ENCODE data around the gene RUNX3.

RUNX3 gene

DNA sequence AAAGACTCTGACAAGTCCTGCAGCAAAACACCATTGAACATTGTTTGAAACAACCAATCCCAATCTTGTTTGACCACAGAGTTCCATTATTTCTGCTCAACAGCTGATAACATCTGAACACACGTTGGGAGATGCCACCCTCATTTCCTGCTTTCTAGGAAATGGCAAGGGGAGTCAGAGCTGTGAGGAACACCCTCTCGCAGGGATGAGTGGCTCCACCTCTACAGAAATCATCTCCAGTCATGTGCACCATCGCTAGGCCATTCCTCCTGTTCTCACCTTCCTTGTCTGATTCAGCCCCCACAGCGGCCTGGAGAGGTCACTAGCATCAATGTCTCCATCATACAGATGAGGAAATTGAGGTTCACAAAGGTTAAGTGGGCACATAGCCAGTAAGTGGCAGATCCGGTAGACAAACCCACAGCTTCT, 22.4 kb upstream of the RUNX3 start:
- Histone ChIP-seq H3K9me3 (ENCODE audit: low read length) (no peaks in the 10 kb centered on the region), H3K9ac (ENCODE audit: low read length) (no peak overlapping the region), H3K27ac (ENCODE audit: low read depth, low read length) (no peak overlapping the region), H3K36me3 (ENCODE audit: insufficient read depth, low read length) (no peaks in the 10 kb centered on the region), H3K4me3 (ENCODE audit: low read depth in 1 of 2, low read length in 2 of 2) (no peak overlapping the region), H3K4me1 (ENCODE audit: insufficient read depth, low read length) (no peaks in the 10 kb centered on the region), H3K27me3 (ENCODE audit: control insufficient read depth in 1 of 2, insufficient read depth in 2 of 2, low read length in 2 of 2) (no peaks in the 10 kb centered on the region)

DNA sequence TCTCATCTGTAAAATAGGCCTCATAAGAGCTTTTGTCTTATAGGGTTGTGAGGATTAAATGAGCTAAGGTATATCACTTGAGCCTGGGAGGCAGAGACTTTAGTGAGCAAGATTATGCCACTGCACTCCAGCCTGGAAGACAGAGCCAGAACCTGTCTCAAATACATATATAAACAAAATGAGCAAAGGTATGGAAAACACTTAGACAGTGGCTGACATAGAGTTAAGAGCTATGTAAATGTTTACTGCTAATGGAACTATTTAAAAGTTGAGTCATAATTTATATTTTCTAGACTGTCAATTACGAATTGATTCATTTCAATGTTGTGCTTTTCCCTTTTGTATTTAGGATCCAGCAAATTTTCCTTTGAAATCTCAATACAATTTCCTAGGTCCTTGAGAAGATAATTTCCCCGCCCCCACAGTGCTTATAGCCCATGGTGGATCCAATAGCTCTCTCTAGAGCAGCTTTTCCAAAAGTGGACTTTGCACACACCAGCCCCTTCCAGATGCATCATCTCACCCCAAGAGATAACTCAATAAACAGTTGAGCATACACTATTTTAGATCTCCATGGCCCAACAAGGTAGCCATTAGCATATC, 21.8 kb upstream of the RUNX3 start:
- no peak overlapping the region for H3K9ac ChIP-seq (ENCODE audit: low read length)
- H3K27me3 ChIP-seq (ENCODE audit: control insufficient read depth in 1 of 2, insufficient read depth in 2 of 2, low read length in 2 of 2) = no peaks in the 10 kb centered on the region
- H3K36me3 ChIP-seq (ENCODE audit: insufficient read depth, low read length) = no peaks in the 10 kb centered on the region
- H3K4me1 ChIP-seq (ENCODE audit: insufficient read depth, low read length) = no peaks in the 10 kb centered on the region
- no peak overlapping the region for H3K4me3 ChIP-seq (ENCODE audit: low read depth in 1 of 2, low read length in 2 of 2)
- H3K9me3 ChIP-seq (ENCODE audit: low read length) = no peaks in the 10 kb centered on the region
- H3K27ac ChIP-seq (ENCODE audit: low read depth, low read length) = no peak overlapping the region

GRCh38 chr1:24951337-24951736, 21.3 kb upstream of the RUNX3 start:
- Histone ChIP-seq H3K27me3 (ENCODE audit: control insufficient read depth in 1 of 2, insufficient read depth in 2 of 2, low read length in 2 of 2) (no peaks in the 10 kb centered on the region), H3K4me3 (ENCODE audit: low read depth in 1 of 2, low read length in 2 of 2) (no peak overlapping the region), H3K27ac (ENCODE audit: low read depth, low read length) (no peak overlapping the region), H3K9me3 (ENCODE audit: low read length) (no peaks in the 10 kb centered on the region), H3K9ac (ENCODE audit: low read length) (no peak overlapping the region), H3K4me1 (ENCODE audit: insufficient read depth, low read length) (no peaks in the 10 kb centered on the region), H3K36me3 (ENCODE audit: insufficient read depth, low read length) (no peaks in the 10 kb centered on the region)

- H3K27me3 ChIP-seq (ENCODE audit: control insufficient read depth in 1 of 2, insufficient read depth in 2 of 2, low read length in 2 of 2) = no peaks in the 10 kb centered on the region
- no peaks in the 10 kb centered on the region for H3K4me1 ChIP-seq (ENCODE audit: insufficient read depth, low read length)
- no peak overlapping the region for H3K4me3 ChIP-seq (ENCODE audit: low read depth in 1 of 2, low read length in 2 of 2)
- no peaks in the 10 kb centered on the region for H3K36me3 ChIP-seq (ENCODE audit: insufficient read depth, low read length)
- no peak overlapping the region for H3K9ac ChIP-seq (ENCODE audit: low read length)
- H3K9me3 ChIP-seq (ENCODE audit: low read length) = no peaks in the 10 kb centered on the region
- H3K27ac ChIP-seq (ENCODE audit: low read depth, low read length) = no peak overlapping the region
Measured at GRCh38 chr1:24949331-24949881, 19.3 kb upstream of the RUNX3 start.

DNA sequence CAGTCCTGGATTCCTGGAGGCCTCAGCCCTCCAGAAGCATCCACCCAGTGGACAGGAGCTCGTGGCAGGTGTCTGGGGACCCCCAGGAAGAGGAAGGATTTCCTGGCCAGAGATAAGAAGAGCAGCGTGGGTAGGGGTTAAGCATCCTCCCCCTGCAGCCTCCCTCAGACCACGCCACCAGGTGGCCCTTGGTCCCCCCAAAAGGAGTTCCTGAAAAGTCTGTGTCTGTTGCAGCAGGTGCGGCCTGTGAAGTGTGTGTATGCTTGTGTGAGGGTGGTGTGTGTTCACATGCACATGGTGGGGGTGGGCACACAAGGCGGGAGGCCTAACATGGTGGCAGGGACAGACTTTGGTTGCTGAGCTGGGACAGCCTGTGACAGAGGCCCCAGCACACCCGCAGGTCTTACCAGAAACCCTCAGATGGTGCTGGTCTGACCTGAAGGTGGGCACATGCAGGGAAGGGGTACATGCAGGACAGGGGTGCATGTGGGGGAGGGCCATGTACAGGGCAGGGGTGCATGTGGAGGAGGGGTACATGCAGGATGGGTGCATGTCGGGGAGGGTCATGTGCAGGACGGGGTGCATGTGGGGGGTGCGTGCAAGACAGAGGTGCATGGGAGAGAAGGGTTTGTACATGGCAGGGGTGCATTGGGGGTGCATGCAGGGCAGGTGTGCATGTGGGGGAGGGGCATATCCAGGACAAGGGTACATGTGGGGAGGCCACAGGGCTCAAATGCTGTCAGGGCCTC, 18.2 kb upstream of the RUNX3 start:
- Histone ChIP-seq H3K27me3 (ENCODE audit: control insufficient read depth in 1 of 2, insufficient read depth in 2 of 2, low read length in 2 of 2) (no peaks in the 10 kb centered on the region), H3K9ac (ENCODE audit: low read length) (no peak overlapping the region), H3K27ac (ENCODE audit: low read depth, low read length) (no peak overlapping the region), H3K4me1 (ENCODE audit: insufficient read depth, low read length) (no peaks in the 10 kb centered on the region), H3K9me3 (ENCODE audit: low read length) (no peaks in the 10 kb centered on the region), H3K4me3 (ENCODE audit: low read depth in 1 of 2, low read length in 2 of 2) (no peak overlapping the region), H3K36me3 (ENCODE audit: insufficient read depth, low read length) (no peaks in the 10 kb centered on the region)

DNA sequence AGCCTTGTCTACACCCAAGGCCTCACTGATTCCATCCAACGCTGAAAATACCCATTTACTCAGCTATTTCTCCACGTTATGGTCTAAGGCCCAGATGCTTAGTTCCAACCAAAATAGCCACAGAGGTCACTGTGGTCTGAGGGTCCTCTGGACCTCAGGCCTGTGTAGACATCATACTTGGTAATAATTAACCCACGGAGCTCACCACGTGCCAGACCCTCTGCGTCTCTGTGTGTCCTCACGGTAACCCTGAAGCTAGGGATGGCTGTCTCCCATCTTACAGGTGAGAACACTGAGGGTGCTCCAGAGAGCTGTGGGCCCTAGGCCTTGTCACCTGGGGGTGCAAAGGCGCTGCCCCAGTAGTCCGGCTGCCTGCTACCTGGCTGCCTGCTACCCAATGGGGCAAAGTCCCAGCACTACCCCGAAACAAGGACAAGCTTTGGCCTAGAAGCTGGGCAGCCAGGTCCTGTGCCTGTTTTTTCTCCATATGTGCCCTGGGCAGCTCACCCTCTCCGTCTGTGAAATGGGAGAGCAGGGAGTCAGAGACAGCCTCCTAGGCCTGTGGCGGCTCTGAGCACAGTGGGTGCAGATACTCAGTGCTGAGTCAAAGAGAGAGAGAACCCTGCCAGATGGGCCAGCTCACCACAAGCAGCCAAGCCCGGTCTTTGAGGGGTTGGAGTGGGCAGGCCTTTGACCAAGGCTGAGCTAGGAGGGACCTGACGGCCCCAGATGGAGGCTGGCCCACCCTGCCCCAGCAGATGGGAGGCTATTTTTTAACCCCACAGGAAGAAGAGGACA, 17.0 kb upstream of the RUNX3 start:
- Histone ChIP-seq H3K36me3 (ENCODE audit: insufficient read depth, low read length) (no peaks in the 10 kb centered on the region), H3K9me3 (ENCODE audit: low read length) (no peaks in the 10 kb centered on the region), H3K27me3 (ENCODE audit: control insufficient read depth in 1 of 2, insufficient read depth in 2 of 2, low read length in 2 of 2) (no peaks in the 10 kb centered on the region), H3K27ac (ENCODE audit: low read depth, low read length) (no peak overlapping the region), H3K4me3 (ENCODE audit: low read depth in 1 of 2, low read length in 2 of 2) (no peak overlapping the region), H3K4me1 (ENCODE audit: insufficient read depth, low read length) (no peaks in the 10 kb centered on the region), H3K9ac (ENCODE audit: low read length) (no peak overlapping the region)

DNA sequence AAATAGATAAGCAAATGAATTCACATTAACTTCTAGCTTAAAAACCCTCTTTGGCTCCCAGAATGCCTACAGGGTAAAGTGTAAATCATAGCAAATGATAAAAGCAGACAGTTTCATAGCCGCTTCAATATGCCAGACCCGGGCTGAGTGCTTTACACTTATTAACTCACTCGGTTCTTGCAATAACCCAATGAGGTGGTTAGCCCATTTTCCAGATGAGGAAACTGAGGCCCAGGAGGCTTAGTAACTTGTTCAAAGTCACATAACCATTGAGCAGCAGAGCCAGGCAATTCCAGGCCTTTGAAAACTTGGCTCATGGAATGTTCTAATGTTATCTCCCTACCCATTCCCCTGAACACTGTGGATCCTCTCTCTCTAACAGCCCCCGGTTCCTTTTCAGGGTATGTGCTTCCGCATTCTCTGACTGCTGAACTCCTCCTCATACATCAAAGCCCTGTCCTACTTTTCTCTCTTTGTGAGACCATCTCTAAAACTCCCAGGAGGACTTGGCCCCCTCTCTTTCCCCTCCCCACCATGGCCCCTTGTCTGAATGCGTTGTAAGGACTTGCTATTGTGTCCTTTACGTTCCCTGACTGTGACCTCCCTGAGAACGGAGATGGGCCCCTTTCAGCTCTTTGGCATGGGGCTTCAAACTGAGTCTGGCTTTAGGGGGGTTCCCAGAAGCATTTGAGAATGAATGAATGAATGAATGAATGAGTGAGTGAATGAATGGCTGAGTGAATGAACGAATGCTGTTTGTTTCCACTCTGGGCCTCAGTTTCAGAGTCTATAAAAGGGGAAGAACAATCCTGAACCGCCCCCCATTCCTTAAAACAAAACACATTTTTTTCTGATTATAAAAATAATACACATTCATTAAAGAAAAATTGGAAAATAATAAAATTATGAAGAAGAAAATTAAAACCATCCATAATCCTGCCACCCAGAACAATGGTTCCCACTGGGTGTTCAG, 15.6 kb upstream of the RUNX3 start:
- Histone ChIP-seq H3K9ac (ENCODE audit: low read length) (no peak overlapping the region), H3K9me3 (ENCODE audit: low read length) (no peaks in the 10 kb centered on the region), H3K4me3 (ENCODE audit: low read depth in 1 of 2, low read length in 2 of 2) (no peak overlapping the region), H3K27ac (ENCODE audit: low read depth, low read length) (no peak overlapping the region), H3K4me1 (ENCODE audit: insufficient read depth, low read length) (no peaks in the 10 kb centered on the region), H3K27me3 (ENCODE audit: control insufficient read depth in 1 of 2, insufficient read depth in 2 of 2, low read length in 2 of 2) (no peaks in the 10 kb centered on the region), H3K36me3 (ENCODE audit: insufficient read depth, low read length) (no peaks in the 10 kb centered on the region)

- Histone ChIP-seq H3K27me3 (ENCODE audit: control insufficient read depth in 1 of 2, insufficient read depth in 2 of 2, low read length in 2 of 2) (no peaks in the 10 kb centered on the region), H3K27ac (ENCODE audit: low read depth, low read length) (no peak overlapping the region), H3K36me3 (ENCODE audit: insufficient read depth, low read length) (no peaks in the 10 kb centered on the region), H3K9ac (ENCODE audit: low read length) (no peak overlapping the region), H3K4me3 (ENCODE audit: low read depth in 1 of 2, low read length in 2 of 2) (no peak overlapping the region), H3K4me1 (ENCODE audit: insufficient read depth, low read length) (no peaks in the 10 kb centered on the region), H3K9me3 (ENCODE audit: low read length) (no peaks in the 10 kb centered on the region)
Measured at GRCh38 chr1:24944318-24944717, 14.2 kb upstream of the RUNX3 start.

DNA sequence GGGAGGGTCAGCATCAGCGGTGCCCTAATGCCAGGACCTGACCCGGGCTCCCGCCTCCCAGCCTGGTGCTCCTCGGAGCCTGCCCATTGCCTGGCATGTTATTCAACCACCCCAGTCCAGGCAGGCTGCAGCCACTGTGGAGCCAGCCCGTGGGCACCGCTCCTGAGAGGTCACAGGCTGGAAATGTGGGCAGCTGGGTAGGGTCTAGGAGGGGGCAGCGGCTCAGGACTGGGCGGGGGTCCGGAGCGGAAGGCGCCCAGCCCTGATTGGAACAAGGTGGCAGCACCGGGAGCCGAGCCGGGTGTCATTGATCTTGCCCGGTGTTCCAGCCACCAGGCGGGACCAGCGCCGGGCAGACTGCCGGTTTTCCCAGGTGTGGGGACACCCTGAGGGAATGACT, 12.7 kb upstream of the RUNX3 start:
- no peaks in the 10 kb centered on the region for H3K27me3 ChIP-seq (ENCODE audit: control insufficient read depth in 1 of 2, insufficient read depth in 2 of 2, low read length in 2 of 2)
- H3K27ac ChIP-seq (ENCODE audit: low read depth, low read length) = no peak overlapping the region
- no peaks in the 10 kb centered on the region for H3K9me3 ChIP-seq (ENCODE audit: low read length)
- no peaks in the 10 kb centered on the region for H3K4me1 ChIP-seq (ENCODE audit: insufficient read depth, low read length)
- H3K9ac ChIP-seq (ENCODE audit: low read length) = no peak overlapping the region
- H3K4me3 ChIP-seq (ENCODE audit: low read depth in 1 of 2, low read length in 2 of 2) = no peak overlapping the region
- no peaks in the 10 kb centered on the region for H3K36me3 ChIP-seq (ENCODE audit: insufficient read depth, low read length)

DNA sequence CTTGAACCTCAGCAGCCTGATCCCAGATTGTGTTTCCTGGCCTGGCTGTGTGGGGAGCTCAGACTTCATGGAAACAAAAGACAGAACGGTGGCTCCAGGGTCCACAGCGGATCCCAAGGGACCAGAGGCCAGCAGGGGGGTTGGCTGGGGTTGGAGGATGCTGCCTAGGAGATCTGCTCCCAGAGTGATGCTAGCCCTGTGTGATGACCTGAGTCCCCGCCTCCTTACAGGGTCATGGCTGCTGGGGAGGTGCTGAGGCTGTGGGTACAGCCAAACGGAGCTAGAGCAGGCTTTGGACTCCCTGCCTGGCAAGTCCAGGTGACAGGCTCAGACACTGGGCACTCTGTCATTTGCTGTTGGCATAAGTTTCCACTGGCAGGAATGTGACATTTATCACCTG, 11.5 kb upstream of the RUNX3 start:
- H3K9me3 ChIP-seq (ENCODE audit: low read length) = no peaks in the 10 kb centered on the region
- no peaks in the 10 kb centered on the region for H3K4me1 ChIP-seq (ENCODE audit: insufficient read depth, low read length)
- no peaks in the 10 kb centered on the region for H3K27me3 ChIP-seq (ENCODE audit: control insufficient read depth in 1 of 2, insufficient read depth in 2 of 2, low read length in 2 of 2)
- H3K4me3 ChIP-seq (ENCODE audit: low read depth in 1 of 2, low read length in 2 of 2) = no peak overlapping the region
- H3K36me3 ChIP-seq (ENCODE audit: insufficient read depth, low read length) = no peaks in the 10 kb centered on the region
- H3K27ac ChIP-seq (ENCODE audit: low read depth, low read length) = no peak overlapping the region
- H3K9ac ChIP-seq (ENCODE audit: low read length) = no peak overlapping the region
